GM19324 (cell line): ENCODE measurements around the gene PPM1F.
A peak's percentile ranks its signal among the peaks of the same experiment; 100 is the strongest.

ENCODE experiments used
- ATAC-seq: cut with Tn5 transposase; IDR thresholded peaks from one replicate; pipeline ENCODE4 v1.9.1; 2021; ENCODE audit warnings: mild to moderate bottlenecking, moderate library complexity; ENCODE audit not compliant: unreplicated experiment, low FRiP score

PPM1F gene, protein sequence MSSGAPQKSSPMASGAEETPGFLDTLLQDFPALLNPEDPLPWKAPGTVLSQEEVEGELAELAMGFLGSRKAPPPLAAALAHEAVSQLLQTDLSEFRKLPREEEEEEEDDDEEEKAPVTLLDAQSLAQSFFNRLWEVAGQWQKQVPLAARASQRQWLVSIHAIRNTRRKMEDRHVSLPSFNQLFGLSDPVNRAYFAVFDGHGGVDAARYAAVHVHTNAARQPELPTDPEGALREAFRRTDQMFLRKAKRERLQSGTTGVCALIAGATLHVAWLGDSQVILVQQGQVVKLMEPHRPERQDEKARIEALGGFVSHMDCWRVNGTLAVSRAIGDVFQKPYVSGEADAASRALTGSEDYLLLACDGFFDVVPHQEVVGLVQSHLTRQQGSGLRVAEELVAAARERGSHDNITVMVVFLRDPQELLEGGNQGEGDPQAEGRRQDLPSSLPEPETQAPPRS

DNA sequence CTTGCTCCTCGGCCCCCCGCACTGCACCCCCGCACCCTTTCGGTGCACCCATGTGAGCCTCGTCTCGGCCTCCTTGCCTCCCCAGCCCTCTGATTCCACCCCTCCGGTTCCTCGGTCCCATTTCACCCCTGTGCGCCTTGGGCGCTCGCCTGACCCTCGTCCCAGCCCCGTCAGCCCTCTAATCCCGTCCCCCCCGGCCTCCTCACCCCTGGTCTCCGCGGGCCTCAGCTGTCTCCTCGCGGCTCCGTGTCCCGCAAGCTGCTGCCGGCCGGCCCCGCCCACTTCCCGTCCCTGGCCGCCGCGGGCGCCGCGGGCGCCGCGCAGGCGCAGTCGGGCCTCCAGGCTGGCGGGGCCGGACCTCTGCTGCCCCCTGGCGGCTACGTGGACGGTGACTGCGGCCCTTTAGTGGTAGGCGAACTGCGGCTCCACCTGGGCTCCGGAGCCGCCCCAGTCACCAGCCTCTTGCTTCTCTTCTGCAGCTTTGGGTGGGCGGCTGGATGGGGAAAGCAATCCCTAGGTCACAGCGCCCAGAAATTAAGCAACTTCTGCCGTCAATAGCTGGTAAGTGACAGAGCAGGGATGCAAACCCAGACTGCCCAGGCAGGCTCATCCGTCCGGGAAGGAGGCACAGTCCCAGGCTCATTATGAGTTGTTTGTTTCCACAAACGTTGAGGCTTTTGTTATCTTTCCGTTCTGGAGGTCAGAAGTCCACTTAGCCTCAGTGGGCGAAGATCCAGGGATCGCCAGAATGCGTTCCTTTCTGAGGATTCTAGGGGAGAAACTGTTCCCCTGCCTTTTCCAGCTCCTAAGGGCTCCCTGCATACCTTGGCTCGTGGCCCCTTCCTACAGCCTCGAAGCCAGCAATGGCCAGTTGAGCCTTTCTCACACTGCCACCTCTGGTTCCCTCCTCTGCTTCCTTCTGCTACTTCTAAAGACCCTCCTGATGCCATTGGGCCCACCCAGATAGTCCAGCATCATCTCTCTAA, at the start of gene PPM1F:
TSS of gene PPM1F (minus strand) at position 263 of the 986 bp plus-strand sequence. CDS start 6,800 bp downstream, outside the sequence.
- peak; percentile 87 for ATAC-seq

DNA sequence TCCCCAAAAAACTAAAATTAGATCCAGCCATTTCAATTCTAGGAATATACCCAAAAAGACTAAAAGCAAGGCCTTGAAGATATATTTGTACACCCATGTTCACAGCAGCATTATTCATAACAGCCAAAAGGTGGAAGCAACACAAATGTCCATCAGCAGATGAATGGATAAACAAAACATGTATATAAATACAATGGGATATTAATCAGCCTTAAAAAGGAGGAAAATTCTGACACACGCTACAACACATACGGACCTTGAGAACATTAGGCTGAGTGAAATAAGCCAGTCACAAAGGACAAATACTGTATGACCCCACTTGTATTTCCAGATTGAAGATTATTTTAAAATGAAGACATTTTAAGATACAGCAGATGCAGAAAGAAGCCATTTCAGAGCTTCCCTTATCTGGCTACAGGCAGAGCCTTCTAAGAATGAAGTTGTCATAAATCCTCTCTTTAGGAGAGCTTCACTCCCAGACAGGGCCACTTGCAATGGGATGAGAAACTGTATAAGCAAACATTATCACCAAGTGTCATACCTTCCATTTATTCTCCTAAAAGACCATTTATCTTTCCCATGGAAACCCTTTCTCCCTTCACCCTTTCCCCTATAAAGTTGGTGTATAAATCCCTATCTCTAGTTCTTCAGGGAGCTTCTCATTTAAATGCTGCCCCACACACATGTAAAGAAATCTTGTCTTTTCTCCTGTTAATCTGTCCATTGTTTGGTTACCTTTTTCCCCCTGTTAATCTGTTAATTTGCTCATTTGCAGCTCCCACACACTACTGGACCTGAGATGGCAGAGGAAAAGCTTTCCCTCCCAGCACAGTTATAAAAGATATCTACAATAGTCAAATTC, 49.2 kb upstream of the PPM1F start:
- ATAC-seq: no peak

DNA sequence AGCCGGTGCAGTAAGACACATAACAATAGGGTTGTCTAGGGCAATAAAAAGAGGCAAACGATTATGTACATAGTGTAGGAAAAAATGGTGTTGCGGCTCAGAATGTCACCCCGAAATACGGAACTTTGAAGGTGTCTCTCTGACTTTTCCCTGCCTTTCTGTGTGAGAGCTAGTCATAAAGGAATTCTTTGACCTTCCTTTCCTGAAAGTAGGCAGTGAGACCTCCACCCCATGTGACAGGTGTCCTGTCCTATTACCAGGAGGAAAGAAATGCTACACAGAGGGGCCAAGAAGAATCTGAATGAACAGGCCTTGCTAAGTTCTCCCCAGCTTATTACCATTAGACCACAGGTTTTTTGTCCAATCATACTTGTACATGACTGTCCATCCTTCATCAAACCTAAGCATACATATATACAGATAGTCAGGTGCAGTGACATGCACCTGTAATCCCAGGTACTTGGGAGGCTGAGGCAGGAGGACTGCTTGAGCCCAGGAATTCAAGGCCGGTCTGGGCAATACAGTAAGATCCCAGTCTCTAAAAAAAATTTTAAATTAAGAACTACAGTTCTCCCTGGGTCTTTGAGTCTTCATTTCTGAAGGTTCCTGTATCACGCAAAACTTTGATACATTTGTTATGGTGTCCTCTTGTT, 46.1 kb upstream of the PPM1F start:
- ATAC-seq: no peak

DNA sequence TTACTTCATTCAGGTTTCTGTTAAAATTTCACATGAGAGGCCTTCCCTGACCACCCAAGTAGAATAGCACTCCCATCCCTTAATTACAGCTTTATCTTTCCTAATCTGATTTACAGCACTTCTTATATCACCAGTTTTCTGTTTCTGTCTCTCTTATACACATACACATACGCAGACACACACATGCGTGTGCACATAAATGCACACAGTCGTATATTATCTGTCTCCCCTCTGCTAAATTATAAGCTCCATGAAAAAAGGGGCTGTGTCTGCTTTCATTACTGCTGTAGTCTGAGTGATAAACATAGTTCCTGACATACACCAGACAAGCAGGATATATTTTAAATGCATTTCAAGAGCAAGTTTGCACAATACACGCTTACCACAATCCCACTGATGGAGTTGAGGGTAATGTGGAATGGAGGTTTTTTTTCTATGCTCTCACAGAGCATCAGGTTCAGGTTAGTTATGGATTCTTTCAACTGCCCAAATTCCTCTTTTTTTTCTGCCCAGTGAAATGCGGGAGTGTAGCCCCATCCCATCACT, 43.6 kb upstream of the PPM1F start:
- ATAC-seq: no peak

DNA sequence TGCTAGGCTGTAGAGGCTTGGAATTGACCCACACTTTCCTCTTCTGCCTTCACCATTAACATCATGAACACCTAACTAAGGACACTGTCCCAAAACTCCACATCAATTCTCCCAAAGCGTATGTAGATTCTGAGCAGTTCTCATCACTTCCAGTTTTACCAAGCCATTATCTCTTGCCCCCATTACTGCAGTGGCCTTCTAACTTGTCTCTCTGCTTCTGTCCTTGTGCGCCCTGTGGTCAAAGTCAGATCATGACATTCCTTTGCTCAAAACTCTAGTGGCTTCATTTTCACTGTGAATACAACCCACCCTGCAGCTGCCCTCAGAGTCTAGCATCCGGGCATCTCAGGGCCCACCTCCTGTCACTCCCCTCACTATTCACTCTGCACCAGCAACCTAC, 43.0 kb upstream of the PPM1F start:
- ATAC-seq: no peak

DNA sequence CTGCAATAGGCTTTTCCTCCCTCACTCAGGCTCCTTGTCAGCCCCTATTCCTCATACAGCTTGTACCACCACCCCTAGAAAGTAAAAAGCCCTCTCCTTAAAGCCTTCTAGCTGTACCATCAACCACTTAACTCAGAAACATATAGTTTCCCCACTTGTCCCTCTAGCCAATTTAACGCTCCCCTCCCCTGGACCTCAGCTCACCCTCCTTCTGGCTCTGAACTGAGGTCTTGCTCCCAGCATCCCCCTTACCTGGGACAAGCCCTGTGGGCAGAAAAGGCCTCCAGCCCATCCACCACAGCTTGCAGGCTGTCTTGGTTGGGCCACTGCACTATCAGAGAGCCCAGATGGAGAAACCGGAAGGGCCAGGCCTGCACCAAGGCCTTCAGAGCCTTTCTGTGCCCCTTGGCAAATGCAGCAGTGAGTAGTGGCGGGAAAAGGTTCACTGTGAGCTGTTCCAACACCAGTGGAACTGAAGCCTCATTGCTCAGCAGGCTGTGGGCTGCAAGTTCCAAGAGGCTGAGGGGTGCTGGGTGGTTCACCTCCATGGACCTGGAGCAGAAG, 42.3 kb upstream of the PPM1F start:
- no peak for ATAC-seq

DNA sequence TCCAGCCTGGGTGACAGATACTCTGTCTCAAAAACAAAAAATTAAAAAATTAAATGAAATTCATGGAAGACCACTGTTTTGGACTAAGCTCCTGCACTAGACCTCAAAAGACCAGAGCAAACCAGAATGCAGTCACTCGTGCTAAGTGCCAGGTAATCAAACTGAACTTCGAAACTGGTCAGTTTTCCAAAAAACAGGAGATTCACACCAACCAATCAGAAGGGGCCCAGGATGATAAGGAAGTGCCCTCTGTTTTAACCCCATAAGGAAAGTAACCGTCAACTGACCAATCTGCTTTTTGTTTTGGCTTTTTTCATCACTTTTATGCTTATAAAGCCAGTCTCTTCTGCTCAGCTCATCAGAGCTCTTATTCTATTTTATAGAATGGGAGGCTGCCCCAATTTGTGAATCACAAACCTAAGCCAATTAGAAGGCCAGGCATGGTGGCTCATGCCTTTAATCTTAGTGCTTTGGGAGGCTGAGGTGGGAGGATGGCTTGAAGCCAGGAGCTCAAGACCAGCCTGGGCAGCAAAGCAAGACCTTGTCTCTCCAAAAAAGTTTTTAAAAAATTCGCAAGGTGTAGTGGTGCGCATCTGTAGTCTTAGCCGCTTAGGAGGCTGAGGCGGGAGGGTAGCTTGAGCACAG, 40.1 kb upstream of the PPM1F start:
- no peak for ATAC-seq

DNA sequence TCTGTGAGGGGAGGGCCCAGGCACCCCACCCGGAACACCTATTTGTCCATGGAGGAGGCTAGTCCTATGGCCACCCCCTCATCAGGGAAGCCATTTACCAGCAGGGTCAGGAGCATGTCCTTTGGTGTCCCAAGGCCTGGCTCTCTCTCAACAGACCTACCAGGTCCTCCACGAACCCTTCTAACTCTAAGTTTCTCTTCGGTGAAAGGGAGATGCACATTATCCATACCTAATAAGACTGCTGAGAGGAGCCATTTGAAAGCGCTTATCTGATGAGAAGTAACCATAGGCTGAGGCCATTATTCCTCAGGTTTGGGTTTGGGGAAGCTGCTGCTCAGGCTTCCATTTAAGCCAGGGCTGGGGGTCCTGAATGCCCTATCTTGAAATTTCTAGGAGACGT, 39.1 kb upstream of the PPM1F start:
- no peak for ATAC-seq

DNA sequence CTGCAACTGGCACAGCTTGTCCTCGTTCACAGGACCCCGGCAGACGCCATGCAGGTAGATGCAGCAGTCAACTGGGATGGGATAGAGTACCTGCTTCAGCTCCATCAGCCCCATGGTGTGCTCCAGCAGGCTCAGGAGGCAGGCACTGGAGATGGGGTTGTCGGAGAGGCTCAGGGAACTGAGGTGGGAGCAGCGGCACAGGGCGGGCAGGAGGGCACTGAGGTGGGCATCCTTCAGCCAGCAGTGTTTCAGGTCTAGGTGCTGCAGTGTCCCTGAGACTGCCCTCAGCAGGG, 38.6 kb upstream of the PPM1F start:
- no peak for ATAC-seq

DNA sequence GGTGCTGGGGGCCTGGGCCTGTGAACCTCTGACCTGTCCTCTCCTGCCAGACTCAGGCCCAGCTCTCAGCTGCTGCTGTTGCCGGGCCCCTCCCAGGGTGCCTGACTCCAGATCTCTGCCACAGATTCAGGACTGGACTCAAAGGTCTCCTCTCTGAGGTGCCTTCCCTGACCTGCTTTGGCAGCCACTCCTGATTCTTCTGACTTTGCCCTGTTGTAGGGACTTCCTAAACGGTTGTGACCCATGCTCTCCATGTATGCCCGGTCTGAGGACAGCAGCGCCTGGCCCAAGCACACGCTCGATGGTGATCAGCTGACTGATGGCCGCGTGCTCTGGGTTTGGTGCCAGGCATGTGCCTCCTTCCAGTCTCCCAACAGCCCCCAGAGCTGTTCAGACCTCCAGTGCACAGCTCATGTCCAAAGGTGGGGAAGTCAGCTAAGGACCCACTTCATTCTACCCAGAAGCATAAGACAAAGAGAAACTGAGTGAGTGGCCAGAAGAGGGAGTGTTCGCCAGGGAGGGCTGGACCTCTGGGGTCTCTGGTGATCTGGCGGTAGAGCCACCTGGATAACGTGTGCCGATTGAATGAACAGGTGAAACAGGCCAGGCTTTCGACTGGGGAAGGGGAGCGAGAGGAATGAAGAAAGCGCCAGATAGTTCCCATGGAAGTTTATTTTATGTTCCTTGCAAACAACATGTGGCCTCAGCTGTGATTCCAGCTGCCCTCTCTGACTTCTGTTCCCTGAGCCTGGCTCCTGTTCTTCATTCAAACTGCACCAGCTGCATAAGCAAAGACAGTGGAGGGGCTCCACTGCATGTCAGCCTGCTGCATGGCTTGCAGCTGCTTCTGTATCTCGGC, 38.0 kb upstream of the PPM1F start:
- ATAC-seq: no peak

DNA sequence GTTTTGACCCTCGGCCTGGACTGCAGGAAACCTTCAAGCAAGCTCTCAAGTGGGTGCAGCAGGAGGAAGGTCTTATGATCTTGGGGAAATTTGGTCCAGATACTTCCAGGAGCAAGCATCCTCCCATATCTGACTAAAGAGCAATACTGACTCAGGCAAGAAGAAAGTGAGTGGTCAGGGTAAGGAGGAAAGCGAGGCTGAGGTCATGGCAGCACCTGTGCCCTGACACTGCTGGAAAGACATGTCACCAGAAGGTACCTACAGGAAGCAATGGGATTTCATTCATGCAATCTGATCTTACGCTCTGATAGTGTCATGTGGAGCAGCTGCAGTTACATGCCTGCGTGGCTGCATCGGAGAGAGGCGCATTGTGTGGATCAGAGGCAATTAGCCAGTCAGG, 36.4 kb upstream of the PPM1F start:
- no peak for ATAC-seq

DNA sequence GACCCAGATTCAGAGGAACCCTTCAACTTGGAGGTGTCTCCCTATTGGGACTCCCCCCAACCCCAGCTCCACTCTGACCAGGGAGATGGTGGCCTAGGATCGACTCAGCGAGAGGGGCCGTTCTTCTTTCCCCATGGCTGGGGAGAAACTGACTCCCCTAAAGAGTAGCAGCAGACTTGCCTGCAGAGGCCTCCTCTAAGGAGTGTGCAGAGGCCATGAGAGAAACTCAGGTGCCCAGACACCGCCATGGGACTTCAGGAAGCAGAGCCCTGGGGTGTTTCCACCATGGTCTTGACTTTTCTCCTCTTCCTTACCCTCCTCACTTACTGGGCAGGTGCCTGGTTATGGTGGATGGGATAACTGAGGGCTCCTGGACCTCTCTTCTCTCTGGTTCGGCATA, 32.6 kb upstream of the PPM1F start:
- no peak for ATAC-seq

DNA sequence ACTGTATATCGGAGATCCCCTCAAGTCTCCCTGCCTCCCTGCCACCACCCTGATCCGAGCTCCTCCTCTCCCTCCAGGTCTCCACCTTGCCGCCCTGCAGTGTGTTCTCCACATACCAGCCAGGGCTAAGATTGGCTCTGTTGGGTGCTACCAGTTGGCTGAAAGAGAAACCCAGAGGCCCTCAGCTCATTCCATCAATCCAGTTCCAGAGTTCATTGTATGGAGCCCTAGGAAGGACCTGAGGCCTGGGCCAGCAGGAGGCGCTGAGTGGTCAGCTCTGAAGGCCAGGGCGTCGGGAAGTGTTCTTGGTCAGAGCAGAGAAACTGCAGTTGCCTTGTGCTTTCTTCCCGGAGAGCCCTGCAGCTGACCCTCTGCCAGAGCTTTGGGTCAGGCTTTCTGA, 32.1 kb upstream of the PPM1F start:
- no peak for ATAC-seq

DNA sequence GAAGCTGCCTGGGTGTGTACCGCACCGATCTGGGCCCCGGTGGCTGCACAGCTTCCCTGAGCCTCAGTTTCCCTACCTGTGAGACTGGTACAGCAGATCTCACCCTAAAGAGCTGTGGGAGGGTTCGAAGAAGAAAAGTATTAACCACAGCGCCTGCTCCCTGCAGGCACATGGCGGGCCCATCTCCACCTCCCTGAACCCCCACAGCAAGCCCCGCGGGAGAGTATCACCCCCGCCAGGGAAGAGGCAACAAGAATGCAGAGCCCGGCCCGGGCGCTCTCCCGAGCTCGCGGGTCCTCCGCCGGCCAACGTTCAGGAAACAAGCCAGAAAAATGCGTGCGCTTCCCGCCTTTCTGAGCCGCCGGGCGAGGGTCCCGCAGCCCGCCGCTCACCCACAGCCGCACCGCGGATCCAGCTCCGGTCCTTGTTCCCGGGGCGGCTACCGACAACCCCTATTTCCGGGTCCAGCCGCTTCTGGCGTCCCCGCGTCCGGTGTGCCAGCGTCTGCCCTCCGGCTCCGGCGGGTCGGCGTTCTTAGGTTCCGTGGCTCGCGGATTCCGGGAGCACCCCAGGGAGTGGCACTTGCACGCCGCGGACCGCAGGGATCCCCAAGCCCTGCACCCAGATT, 29.8 kb upstream of the PPM1F start, which contains the start of gene TOP3B:
TSS of gene TOP3B (minus strand) at position 450 of the 628 bp plus-strand sequence. CDS start 7,078 bp downstream, outside the sequence.
- no peak for ATAC-seq

DNA sequence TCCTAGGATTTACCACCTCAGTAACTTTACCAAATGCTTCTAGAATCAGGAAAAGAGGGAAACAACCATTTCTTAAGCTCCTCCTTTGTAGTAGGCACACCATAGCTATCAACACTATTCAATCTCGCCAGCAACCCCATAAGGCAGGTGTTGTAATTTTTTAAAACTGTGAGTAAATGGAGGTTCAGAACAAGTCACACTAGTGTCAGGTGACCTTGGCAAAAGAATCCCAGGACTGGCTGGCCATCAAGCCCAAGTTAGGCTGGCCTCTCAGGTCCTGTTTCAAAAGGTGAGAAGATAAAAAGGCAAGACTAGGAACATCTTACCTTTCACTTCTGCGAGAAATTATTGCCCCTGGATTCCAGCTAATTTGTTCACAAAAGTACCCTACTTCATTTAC, 29.2 kb upstream of the PPM1F start:
- ATAC-seq: no peak

DNA sequence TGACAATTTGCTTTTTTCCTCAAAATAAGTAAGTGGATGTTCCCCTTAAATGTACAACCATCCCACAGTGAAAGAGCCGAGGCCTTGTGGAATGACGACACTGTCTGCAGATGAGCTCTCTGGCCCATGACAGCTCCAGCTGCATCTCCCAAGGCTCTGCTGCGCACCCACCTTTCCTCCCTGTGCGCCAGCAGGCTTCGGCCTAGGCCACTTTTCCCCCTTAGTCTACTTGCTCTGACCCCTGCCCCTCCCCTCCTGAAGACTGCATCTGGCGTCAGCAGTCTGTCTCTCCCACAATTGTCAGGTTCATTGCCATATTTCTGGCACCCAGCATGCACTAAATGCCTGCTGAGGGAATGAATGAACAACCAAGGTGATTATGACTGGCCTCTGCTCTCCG, 27.9 kb upstream of the PPM1F start:
- no peak for ATAC-seq

DNA sequence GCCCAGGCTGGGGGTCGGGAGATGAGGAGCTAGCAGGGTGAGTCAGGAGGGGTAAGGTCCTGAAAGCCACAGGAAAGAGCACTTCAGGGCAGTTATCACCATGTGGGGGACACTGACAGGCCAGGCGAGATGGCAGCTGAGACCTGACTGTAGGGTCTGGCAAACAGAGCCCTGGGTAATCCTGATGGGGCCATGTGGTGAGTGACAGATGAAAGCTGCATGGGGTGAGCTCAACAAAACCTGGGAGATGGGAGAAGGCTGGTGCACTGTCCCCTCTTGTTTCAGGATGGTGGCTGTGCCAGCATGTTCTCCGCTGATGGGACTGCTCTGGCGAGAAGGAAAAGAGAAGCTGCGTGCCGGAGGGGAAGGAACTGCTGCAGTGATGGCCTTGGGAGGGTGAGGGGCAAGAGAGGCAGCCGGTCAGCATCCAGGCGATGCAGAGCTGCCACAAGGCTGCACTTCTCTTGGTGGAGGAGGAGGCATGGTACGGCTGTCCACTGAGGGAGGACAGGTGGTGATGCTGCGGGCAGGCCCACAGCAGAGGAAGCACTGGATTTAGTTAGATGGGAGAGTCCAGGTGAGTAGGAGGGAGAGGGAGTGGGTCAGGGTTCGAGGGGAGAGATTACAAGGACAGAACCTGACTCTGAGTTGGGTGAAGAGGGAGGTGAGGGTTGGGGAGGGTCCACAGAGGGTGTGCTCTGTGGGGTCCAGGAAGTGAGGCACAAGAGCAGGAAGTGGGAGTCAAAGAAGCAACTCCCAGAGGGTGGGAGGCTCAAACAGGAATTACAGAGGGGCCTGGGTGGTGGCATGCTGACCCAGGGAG, 26.1 kb upstream of the PPM1F start:
- no peak for ATAC-seq
